Spinal cord (tissue), 10 donors: ENCODE data around the gene NPPB. TPM values are rescaled to one million over a fixed set of nuclear protein-coding genes. Genes with fewer than 3 reads are reported as not detected.

Source experiments
- DNase-seq, 6 donors: peaks; one replicate each; pipeline versions ENCODE4 v3.0.0 to v3.0.0-alpha.2; 2013 to 2015; ENCODE audit warnings: low spot score in 6 of 6, low read depth in 4 of 6
- H3K27ac ChIP-seq: one replicate; pipeline ENCODE4 v1.5.1; 2013; ENCODE audit warnings: low read depth, low read length, control low read depth
- H3K27me3 ChIP-seq: one replicate; pipeline ENCODE4 v1.6.1; 2013; ENCODE audit warnings: low read length; ENCODE audit not compliant: control insufficient read depth, insufficient read depth
- H3K36me3 ChIP-seq: one replicate; pipeline ENCODE4 v1.6.1; 2013; ENCODE audit warnings: low read length; ENCODE audit not compliant: control insufficient read depth, insufficient read depth
- H3K4me1 ChIP-seq: one replicate; pipeline ENCODE4 v1.6.1; 2013; ENCODE audit warnings: low read length; ENCODE audit not compliant: control insufficient read depth, insufficient read depth
- H3K4me3 ChIP-seq: one replicate; pipeline ENCODE4 v1.5.1; 2013; ENCODE audit warnings: low read depth, low read length, control low read depth
- H3K9me3 ChIP-seq: one replicate; pipeline ENCODE4 v1.6.1; 2013; ENCODE audit warnings: low read length; ENCODE audit not compliant: control insufficient read depth, insufficient read depth
- WGBS: methylation state at CpG from one replicate; pipeline ENCODE4 v1.1.5; 2013; ENCODE audit warnings: missing lambda C conversion rate; ENCODE audit not compliant: insufficient coverage; 5-methylcytosine and 5-hydroxymethylcytosine counted together
- polyA plus RNA-seq, 2 donors: library from polyadenylated mRNA; unstranded; fragments of 120-200 nt; gene quantifications; one replicate each; pipeline ENCODE4 v1.2.1, GENCODE V29; 2013; ENCODE audit not compliant: insufficient read length in 2 of 2
- total RNA-seq, 2 donors: library from RNA; depleted of rRNA in 1 of 2; stranded (reverse); fragments of 120-200 nt in 1 of 2; fragments of >200 nt in 1 of 2; gene quantifications; one replicate each; pipeline versions ENCODE4 v1.2.3 to v1.2.4, GENCODE V29; 2013 to 2014
- donor health status: healthy.

Gene NPPB
- total and polyA plus RNA-seq, 4 donors = 0.83 to 4.5 (median 2.3) TPM

- H3K4me3 ChIP-seq = no peak overlapping the region
- no peak overlapping the region for H3K27ac ChIP-seq
- H3K36me3 ChIP-seq = no peaks in the 10 kb centered on the region
- no peaks in the 10 kb centered on the region for H3K9me3 ChIP-seq
- peaks cover 9% of the 10 kb centered on the region for H3K4me1 ChIP-seq
- H3K27me3 ChIP-seq = peaks cover 34% of the 10 kb centered on the region
- no peak for DNase-seq
- 47% methylated on average over 1 of the region's 1 CpG for WGBS
Observed at GRCh38 chr1:11860587-11860986, 1.8 kb upstream of the NPPB start.

- Histone ChIP-seq H3K27me3 (peaks cover 34% of the 10 kb centered on the region), H3K9me3 (no peaks in the 10 kb centered on the region), H3K4me3 (no peak overlapping the region), H3K36me3 (no peaks in the 10 kb centered on the region), H3K27ac (no peak overlapping the region), H3K4me1 (peaks cover 9% of the 10 kb centered on the region)
- WGBS = 100% methylated on average over 1 of the region's 2 CpGs
- DNase-seq = no peak
Observed at GRCh38 chr1:11860083-11860482, 1.3 kb upstream of the NPPB start.

DNA sequence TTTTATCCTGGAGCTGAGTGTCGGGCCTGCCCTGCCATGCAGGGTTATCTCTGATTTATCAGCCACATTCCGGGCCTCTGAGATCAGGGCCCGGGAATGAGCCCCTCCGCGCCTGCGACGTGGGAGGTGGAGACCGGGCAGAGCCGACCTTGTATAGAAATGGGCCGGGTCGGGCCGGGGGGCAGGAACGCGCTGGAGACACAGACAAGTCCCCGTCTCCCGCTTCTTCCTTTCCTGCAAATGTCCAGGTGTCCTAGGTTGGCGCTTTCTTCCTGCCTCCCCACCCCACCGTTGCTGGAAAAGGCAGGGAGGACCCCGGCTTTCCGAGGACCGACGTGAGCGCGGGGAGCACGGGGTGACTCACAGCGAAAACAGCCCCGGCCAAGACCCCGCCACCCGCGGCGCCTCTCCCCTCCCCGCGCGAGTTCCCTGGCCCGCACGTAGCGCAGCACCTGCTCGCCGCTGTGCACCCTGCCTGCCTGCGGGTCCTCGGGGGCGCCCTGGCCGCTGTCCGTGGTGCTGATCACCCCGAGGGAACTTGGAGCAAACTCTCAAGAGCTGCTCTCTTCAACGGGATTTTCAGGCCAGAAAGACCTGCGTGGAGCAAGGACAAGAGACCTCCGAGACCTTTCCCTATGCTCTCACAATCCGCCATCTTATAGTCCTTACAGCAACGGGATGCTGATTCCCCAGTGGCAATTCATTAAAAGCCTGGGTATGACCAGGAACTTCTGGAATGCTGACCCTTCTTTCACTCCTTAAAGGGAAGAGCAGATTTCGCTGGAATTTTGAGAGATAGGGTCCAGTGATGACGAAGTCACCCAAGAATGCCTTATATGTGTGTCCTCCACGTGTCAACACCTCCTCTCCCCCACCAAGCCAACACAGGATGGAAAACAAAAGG lies 475 bp upstream of the NPPB start:
- Histone ChIP-seq H3K36me3 (no peaks in the 10 kb centered on the region), H3K27me3 (peaks cover 34% of the 10 kb centered on the region), H3K4me3 (no peak overlapping the region), H3K4me1 (peaks cover 9% of the 10 kb centered on the region), H3K27ac (no peak overlapping the region), H3K9me3 (no peaks in the 10 kb centered on the region)
- WGBS = 7% methylated on average over 51 of the region's 53 CpGs
- peak in 1 of 6 donors; percentile 72 for DNase-seq

- 82% methylated on average over 14 of the region's 14 CpGs for WGBS
- Histone ChIP-seq H3K4me1 (peaks cover 9% of the 10 kb centered on the region), H3K9me3 (no peaks in the 10 kb centered on the region), H3K4me3 (no peak overlapping the region), H3K36me3 (no peaks in the 10 kb centered on the region), H3K27me3 (peaks cover 34% of the 10 kb centered on the region), H3K27ac (no peak overlapping the region)
- no peak for DNase-seq
Observed at GRCh38 chr1:11858158-11858557, 587 bp downstream of the NPPB start.

- H3K27ac ChIP-seq = no peak overlapping the region
- peaks cover 30% of the 10 kb centered on the region for H3K27me3 ChIP-seq
- no peaks in the 10 kb centered on the region for H3K9me3 ChIP-seq
- H3K4me1 ChIP-seq = peaks cover 9% of the 10 kb centered on the region
- DNase-seq = no peak
- no peaks in the 10 kb centered on the region for H3K36me3 ChIP-seq
- WGBS = 40% methylated on average over 3 of the region's 10 CpGs
- H3K4me3 ChIP-seq = no peak overlapping the region
Observed at GRCh38 chr1:11857164-11857851, 1.4 kb downstream of the NPPB start.

- no peak for DNase-seq
- H3K4me3 ChIP-seq = no peak overlapping the region
- no peak overlapping the region for H3K27ac ChIP-seq
- no peaks in the 10 kb centered on the region for H3K9me3 ChIP-seq
- WGBS = 70% methylated on average over 2 of the region's 3 CpGs
- H3K36me3 ChIP-seq = no peaks in the 10 kb centered on the region
- H3K27me3 ChIP-seq = peaks cover 30% of the 10 kb centered on the region
- peaks cover 9% of the 10 kb centered on the region for H3K4me1 ChIP-seq
Observed at GRCh38 chr1:11856698-11857097, 2.0 kb downstream of the NPPB start.

DNA sequence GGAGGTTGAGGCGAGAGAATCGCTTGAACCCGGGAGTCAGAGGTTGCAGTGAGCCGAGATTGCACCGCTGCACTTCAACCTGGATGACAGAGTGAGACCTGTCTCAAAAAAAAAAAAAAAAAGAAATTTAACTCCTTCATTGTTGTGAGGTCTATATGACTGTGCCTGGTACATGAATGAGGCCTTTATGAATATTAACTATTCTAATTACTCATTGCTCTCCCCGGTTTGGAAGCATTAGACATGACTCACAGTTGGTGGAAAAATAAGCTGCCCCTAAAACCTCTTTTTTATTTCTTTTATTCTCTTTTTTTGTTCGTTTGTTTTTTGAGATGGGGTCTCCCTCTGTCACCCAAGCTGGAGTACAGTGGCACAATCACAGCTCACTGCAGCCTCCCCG lies 3.3 kb downstream of the NPPB start:
- no peak for DNase-seq
- no peaks in the 10 kb centered on the region for H3K9me3 ChIP-seq
- peaks cover 24% of the 10 kb centered on the region for H3K27me3 ChIP-seq
- no peaks in the 10 kb centered on the region for H3K36me3 ChIP-seq
- no peak overlapping the region for H3K27ac ChIP-seq
- H3K4me3 ChIP-seq = no peak overlapping the region
- peaks cover 9% of the 10 kb centered on the region for H3K4me1 ChIP-seq
- WGBS = no CpG with 5 or more reads among the region's 8 CpGs

- WGBS = 24% methylated on average over 3 of the region's 8 CpGs
- DNase-seq = no peak
- H3K27me3 ChIP-seq = peaks cover 16% of the 10 kb centered on the region
- H3K36me3 ChIP-seq = no peaks in the 10 kb centered on the region
- H3K4me1 ChIP-seq = peaks cover 9% of the 10 kb centered on the region
- H3K27ac ChIP-seq = no peak overlapping the region
- H3K4me3 ChIP-seq = no peak overlapping the region
- H3K9me3 ChIP-seq = no peaks in the 10 kb centered on the region
Observed at GRCh38 chr1:11854519-11854918, 4.2 kb downstream of the NPPB start.

- Histone ChIP-seq H3K27me3 (no peaks in the 10 kb centered on the region), H3K4me3 (no peak overlapping the region), H3K4me1 (peaks cover 18% of the 10 kb centered on the region), H3K27ac (no peak overlapping the region), H3K36me3 (peaks cover 20% of the 10 kb centered on the region), H3K9me3 (no peaks in the 10 kb centered on the region)
- DNase-seq = no peak
- 64% methylated on average over 5 of the region's 7 CpGs for WGBS
Observed at GRCh38 chr1:11851180-11851579, 7.6 kb downstream of the NPPB start.
